SH-SY5Y (cell line): Measurements from ENCODE around the gene RNF112.

Experiments
- GATA2 ChIP-seq: IDR thresholded peaks from 2 replicates; pipeline ENCODE4 v1.6.1; 2011; ENCODE audit warnings: mild to moderate bottlenecking, low read depth, low read length
- GATA3 ChIP-seq: IDR thresholded peaks from 2 replicates; pipeline ENCODE4 v1.6.1; 2011; ENCODE audit warnings: low read depth, mild to moderate bottlenecking, low read length, moderate library complexity

GRCh38 chr17:19461681-19462080, 50.6 kb downstream of the RNF112 start:
- TF ChIP-seq GATA3 (no peak), GATA2 (no peak)
